ENCODE data around the gene RBM33.

Gene RBM33

DNA sequence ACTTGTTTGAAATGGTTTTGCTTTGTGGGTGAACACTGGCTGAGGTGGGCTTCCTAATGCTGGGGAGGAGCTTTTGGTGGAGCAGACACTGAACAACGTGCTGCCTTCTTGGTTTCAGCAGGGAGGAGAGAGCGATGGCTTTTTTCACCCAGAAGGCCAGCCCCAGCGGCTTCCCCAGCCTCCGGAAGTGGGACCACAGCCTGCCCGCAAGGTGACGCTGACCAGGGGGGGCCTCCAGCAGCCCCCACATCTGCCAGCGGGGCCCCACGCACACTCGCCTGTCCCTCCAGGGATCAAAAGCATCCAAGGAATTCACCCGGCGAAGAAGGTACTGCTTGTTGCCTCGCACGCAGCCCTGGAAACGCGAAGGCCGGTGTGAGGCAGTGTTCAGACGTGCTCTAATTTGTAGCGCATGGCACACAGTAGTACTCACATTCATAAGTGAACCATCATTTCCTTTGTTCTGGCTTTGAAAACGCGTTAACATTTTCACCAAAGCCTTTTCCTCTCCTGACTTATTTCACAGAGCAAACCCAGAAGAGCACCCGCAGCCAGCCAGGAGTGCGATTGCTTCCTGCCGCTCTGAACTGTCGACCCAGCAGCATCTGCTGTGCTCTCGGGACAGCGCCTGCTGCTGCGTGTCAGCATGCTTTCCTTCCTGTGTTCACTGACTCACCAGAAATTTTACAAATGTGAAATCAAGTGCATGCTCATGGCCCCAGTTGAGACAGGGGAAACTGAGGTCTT lies 119.4 kb downstream of the RBM33 start:
- peaks cover 88% of the 10 kb centered on the region for H3K36me3 ChIP-seq (ENCODE audit: insufficient read depth, low read length)
- peak overlapping the region; percentile 43; the same call in 1 of the 2 replicates for H3K9ac ChIP-seq (ENCODE audit: low read length)
- H3K27me3 ChIP-seq (ENCODE audit: insufficient read depth, low read length) = no peaks in the 10 kb centered on the region
- peak overlapping the region; percentile 91 for H3K27ac ChIP-seq (ENCODE audit: low read depth, low read length, poor library complexity, severe bottlenecking)
- H3K4me1 ChIP-seq (ENCODE audit: insufficient read depth, low read length, severe bottlenecking) = peaks cover 66% of the 10 kb centered on the region
- H2AFZ ChIP-seq (ENCODE audit: low read length) = no peak overlapping the region
- peak overlapping the region; percentile 45 for H3K4me2 ChIP-seq (ENCODE audit: low read length)
- no peaks in the 10 kb centered on the region; the same call in 1 of the 2 replicates for H3F3A ChIP-seq (ENCODE audit: insufficient read depth, low read length)
- peaks cover 13% of the 10 kb centered on the region; the same call in 1 of the 2 replicates for H3K9me3 ChIP-seq (ENCODE audit: low read length)
- no peaks in the 10 kb centered on the region for H3K9me2 ChIP-seq (ENCODE audit: low read depth, low read length)
- TF ChIP-seq, protein P1, sequence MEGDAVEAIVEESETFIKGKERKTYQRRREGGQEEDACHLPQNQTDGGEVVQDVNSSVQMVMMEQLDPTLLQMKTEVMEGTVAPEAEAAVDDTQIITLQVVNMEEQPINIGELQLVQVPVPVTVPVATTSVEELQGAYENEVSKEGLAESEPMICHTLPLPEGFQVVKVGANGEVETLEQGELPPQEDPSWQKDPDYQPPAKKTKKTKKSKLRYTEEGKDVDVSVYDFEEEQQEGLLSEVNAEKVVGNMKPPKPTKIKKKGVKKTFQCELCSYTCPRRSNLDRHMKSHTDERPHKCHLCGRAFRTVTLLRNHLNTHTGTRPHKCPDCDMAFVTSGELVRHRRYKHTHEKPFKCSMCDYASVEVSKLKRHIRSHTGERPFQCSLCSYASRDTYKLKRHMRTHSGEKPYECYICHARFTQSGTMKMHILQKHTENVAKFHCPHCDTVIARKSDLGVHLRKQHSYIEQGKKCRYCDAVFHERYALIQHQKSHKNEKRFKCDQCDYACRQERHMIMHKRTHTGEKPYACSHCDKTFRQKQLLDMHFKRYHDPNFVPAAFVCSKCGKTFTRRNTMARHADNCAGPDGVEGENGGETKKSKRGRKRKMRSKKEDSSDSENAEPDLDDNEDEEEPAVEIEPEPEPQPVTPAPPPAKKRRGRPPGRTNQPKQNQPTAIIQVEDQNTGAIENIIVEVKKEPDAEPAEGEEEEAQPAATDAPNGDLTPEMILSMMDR (IDR thresholded peaks at IDR 0.05; ENCODE audit: low read length) = no peak
- TF ChIP-seq EZH2 (IDR thresholded peaks at IDR 0.05; ENCODE audit: borderline replicate concordance, low read length) = no peak
- no peaks in the 10 kb centered on the region for H4K20me1 ChIP-seq (ENCODE audit: insufficient read depth, low read length)
- H3K79me2 ChIP-seq (ENCODE audit: insufficient read depth, low read length) = peaks cover 35% of the 10 kb centered on the region
- peak overlapping the region; percentile 29 for H3K4me3 ChIP-seq (ENCODE audit: low read depth, low read length, poor library complexity, severe bottlenecking)

DNA sequence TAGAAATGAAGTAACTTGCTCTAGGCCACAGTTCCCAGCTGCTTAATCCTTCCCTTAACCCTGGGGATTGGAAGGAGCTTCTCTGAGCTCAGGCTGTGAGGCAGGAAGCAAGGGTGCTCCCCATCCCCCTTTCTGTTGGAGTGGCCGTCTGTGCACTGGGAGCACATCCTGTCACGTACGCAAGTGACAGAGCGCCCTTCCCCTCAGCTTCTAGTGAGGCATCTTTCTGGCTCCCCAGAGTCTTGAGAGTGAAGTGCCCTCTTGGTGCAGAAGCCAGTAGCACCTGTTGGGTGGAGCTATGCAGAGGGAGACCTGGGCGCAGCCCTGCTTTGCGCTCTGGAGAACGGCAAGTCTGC lies 120.0 kb downstream of the RBM33 start:
- H3K9ac ChIP-seq (ENCODE audit: low read length) = peak overlapping the region; percentile 46; the same call in 1 of the 2 replicates
- H3K9me3 ChIP-seq (ENCODE audit: low read length) = peaks cover 13% of the 10 kb centered on the region; the same call in 1 of the 2 replicates
- H3K36me3 ChIP-seq (ENCODE audit: insufficient read depth, low read length) = peaks cover 89% of the 10 kb centered on the region
- no peaks in the 10 kb centered on the region for H4K20me1 ChIP-seq (ENCODE audit: insufficient read depth, low read length)
- H3F3A ChIP-seq (ENCODE audit: insufficient read depth, low read length) = no peaks in the 10 kb centered on the region; the same call in 1 of the 2 replicates
- peaks cover 32% of the 10 kb centered on the region for H3K79me2 ChIP-seq (ENCODE audit: insufficient read depth, low read length)
- TF ChIP-seq EZH2 (IDR thresholded peaks at IDR 0.05; ENCODE audit: borderline replicate concordance, low read length) = no peak
- TF ChIP-seq, protein P1 (IDR thresholded peaks at IDR 0.05; ENCODE audit: low read length) = no peak
- peaks cover 66% of the 10 kb centered on the region for H3K4me1 ChIP-seq (ENCODE audit: insufficient read depth, low read length, severe bottlenecking)
- no peaks in the 10 kb centered on the region for H3K27me3 ChIP-seq (ENCODE audit: insufficient read depth, low read length)
- peak overlapping the region; percentile 29 for H3K4me3 ChIP-seq (ENCODE audit: low read depth, low read length, poor library complexity, severe bottlenecking)
- no peak overlapping the region for H2AFZ ChIP-seq (ENCODE audit: low read length)
- peak overlapping the region; percentile 45 for H3K4me2 ChIP-seq (ENCODE audit: low read length)
- H3K9me2 ChIP-seq (ENCODE audit: low read depth, low read length) = no peaks in the 10 kb centered on the region
- peak overlapping the region; percentile 91 for H3K27ac ChIP-seq (ENCODE audit: low read depth, low read length, poor library complexity, severe bottlenecking)

DNA sequence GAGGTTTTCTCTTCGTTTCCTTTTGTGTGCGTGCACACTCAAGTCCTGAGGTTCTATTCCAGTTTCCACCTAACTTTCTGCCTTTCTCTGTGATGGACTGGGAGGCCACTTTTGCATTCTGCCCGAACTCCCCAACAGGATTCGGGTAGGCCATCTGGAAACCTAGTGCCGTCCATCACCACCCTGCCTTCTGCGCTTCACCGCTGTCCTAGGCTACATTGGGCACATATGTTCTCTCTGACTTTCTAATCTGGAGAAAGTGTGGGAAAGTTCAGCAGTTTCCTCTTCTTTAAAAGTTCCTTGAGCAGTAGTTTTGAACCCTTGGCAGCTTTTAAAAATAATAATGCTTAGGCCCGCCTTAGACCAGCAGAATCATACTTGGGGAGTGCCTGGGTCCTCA lies 121.0 kb downstream of the RBM33 start:
- Histone ChIP-seq H3K36me3 (ENCODE audit: insufficient read depth, low read length) (peaks cover 89% of the 10 kb centered on the region), H3K27me3 (ENCODE audit: insufficient read depth, low read length) (no peaks in the 10 kb centered on the region), H3K9ac (ENCODE audit: low read length) (peak overlapping the region; percentile 46; the same call in 1 of the 2 replicates), H3K4me3 (ENCODE audit: low read depth, low read length, poor library complexity, severe bottlenecking) (no peak overlapping the region), H3K9me3 (ENCODE audit: low read length) (peaks cover 7% of the 10 kb centered on the region; the same call in 1 of the 2 replicates), H3K4me1 (ENCODE audit: insufficient read depth, low read length, severe bottlenecking) (peaks cover 66% of the 10 kb centered on the region), H3F3A (ENCODE audit: insufficient read depth, low read length) (no peaks in the 10 kb centered on the region; the same call in 1 of the 2 replicates), H4K20me1 (ENCODE audit: insufficient read depth, low read length) (no peaks in the 10 kb centered on the region), H3K27ac (ENCODE audit: low read depth, low read length, poor library complexity, severe bottlenecking) (peak overlapping the region; percentile 91), H3K4me2 (ENCODE audit: low read length) (0 out of 2 replicates have a peak overlapping the region, but pooled peaks have one; percentile 45), H2AFZ (ENCODE audit: low read length) (no peak overlapping the region), H3K9me2 (ENCODE audit: low read depth, low read length) (no peaks in the 10 kb centered on the region), H3K79me2 (ENCODE audit: insufficient read depth, low read length) (peaks cover 22% of the 10 kb centered on the region)
- TF ChIP-seq, protein P1 (IDR thresholded peaks at IDR 0.05; ENCODE audit: low read length) = no peak
- TF ChIP-seq EZH2 (IDR thresholded peaks at IDR 0.05; ENCODE audit: borderline replicate concordance, low read length) = no peak
